ENCODE data around the gene PLA2G12A.

PLA2G12A gene

GRCh38 chr4:109729718-109730618 lies at the start of gene PLA2G12A:
Gene PLA2G12A, minus strand, starts transcription at chr4:109730070. Its CDS starts 261 bp downstream, at chr4:109729809.
- in situ Hi-C loops (cut with MboI; ENCODE audit: low sequenced_read_pairs): no loop called here

- in situ Hi-C loops (cut with MboI; ENCODE audit: low sequenced_read_pairs): no loop called here
These were observed 35.0 kb upstream of the PLA2G12A start for GRCh38 chr4:109764789-109765402.

- in situ Hi-C loops (cut with MboI; ENCODE audit: low sequenced_read_pairs): no loop called here
These were observed 34.5 kb upstream of the PLA2G12A start for GRCh38 chr4:109764376-109764775.

GRCh38 chr4:109760682-109761081 lies 30.8 kb upstream of the PLA2G12A start:
- in situ Hi-C loops (cut with MboI; ENCODE audit: low sequenced_read_pairs): no loop called here

- in situ Hi-C loops (cut with MboI; ENCODE audit: low sequenced_read_pairs): no loop called here
These were observed 25.8 kb upstream of the PLA2G12A start for GRCh38 chr4:109755656-109756055.

GRCh38 chr4:109754093-109754857 lies 24.4 kb upstream of the PLA2G12A start:
- in situ Hi-C loops (cut with MboI; ENCODE audit: low sequenced_read_pairs): no loop called here

- in situ Hi-C loops (cut with MboI; ENCODE audit: low sequenced_read_pairs): no loop called here
These were observed 22.7 kb upstream of the PLA2G12A start for GRCh38 chr4:109752525-109752924.

GRCh38 chr4:109751852-109752251 lies 22.0 kb upstream of the PLA2G12A start:
- in situ Hi-C loops (cut with MboI; ENCODE audit: low sequenced_read_pairs): no loop called here

GRCh38 chr4:109750652-109751244 lies 20.9 kb upstream of the PLA2G12A start:
- in situ Hi-C loops (cut with MboI; ENCODE audit: low sequenced_read_pairs): no loop called here

- in situ Hi-C loops (cut with MboI; ENCODE audit: low sequenced_read_pairs): no loop called here
These were observed 19.7 kb upstream of the PLA2G12A start for GRCh38 chr4:109749388-109750082.

GRCh38 chr4:109748114-109748513 lies 18.2 kb upstream of the PLA2G12A start:
- in situ Hi-C loops (cut with MboI; ENCODE audit: low sequenced_read_pairs): no loop called here

- in situ Hi-C loops (cut with MboI; ENCODE audit: low sequenced_read_pairs): no loop called here
These were observed 16.9 kb upstream of the PLA2G12A start for GRCh38 chr4:109746728-109747127.

- in situ Hi-C loops (cut with MboI; ENCODE audit: low sequenced_read_pairs): no loop called here
These were observed 16.0 kb upstream of the PLA2G12A start for GRCh38 chr4:109745830-109746229.

GRCh38 chr4:109739547-109739946 lies 9.7 kb upstream of the PLA2G12A start:
- in situ Hi-C loops (cut with MboI; ENCODE audit: low sequenced_read_pairs): no loop called here

- in situ Hi-C loops (cut with MboI; ENCODE audit: low sequenced_read_pairs): no loop called here
These were observed 8.4 kb upstream of the PLA2G12A start for GRCh38 chr4:109738104-109738872.

GRCh38 chr4:109735566-109736365 lies 5.9 kb upstream of the PLA2G12A start:
- in situ Hi-C loops (cut with MboI; ENCODE audit: low sequenced_read_pairs): no loop called here

GRCh38 chr4:109733728-109734127 lies 3.9 kb upstream of the PLA2G12A start:
- in situ Hi-C loops (cut with MboI; ENCODE audit: low sequenced_read_pairs): no loop called here

- in situ Hi-C loops (cut with MboI; ENCODE audit: low sequenced_read_pairs): no loop called here
These were observed 1.0 kb upstream of the PLA2G12A start for GRCh38 chr4:109730619-109731545.

Data from HL-60/S4 treated with phorbol 12-myristate 13-acetate at 8.2 ng/mL for 4 days and 3 days (cell line).